Mesenchymal stem cell (in vitro differentiated cells and primary cell): Measurements from ENCODE around the gene NME3.

Source experiments
- DNase-seq: peaks from one replicate; pipeline ENCODE4 v3.0.0-alpha.2; 2013
- H2AFZ ChIP-seq: one replicate; pipeline ENCODE4 v1.6.1; 2013; ENCODE audit warnings: low read depth, mild to moderate bottlenecking, control low read depth, inconsistent platforms, low read length, moderate library complexity
- H2AK5ac ChIP-seq: 2 replicates; pipeline ENCODE4 v1.6.1; 2013; ENCODE audit warnings: low read length, moderate library complexity, mild to moderate bottlenecking, inconsistent platforms; ENCODE audit not compliant: severe bottlenecking
- H2BK120ac ChIP-seq: one replicate; pipeline ENCODE4 v1.6.1; 2013; ENCODE audit warnings: low read depth, mild to moderate bottlenecking, inconsistent platforms, low read length, moderate library complexity
- H2BK12ac ChIP-seq, 2 experiments: one replicate each; pipeline ENCODE4 v1.6.1; 2013; ENCODE audit warnings: inconsistent platforms in 2 of 2, low read length in 2 of 2, mild to moderate bottlenecking in 2 of 2, moderate library complexity in 2 of 2, control low read depth in 1 of 2
- H2BK15ac ChIP-seq: one replicate; pipeline ENCODE4 v1.6.1; 2013; ENCODE audit warnings: mild to moderate bottlenecking, low read depth, inconsistent platforms; ENCODE audit not compliant: poor library complexity, severe bottlenecking
- H2BK5ac ChIP-seq: 2 replicates; pipeline ENCODE4 v1.6.1; 2013; ENCODE audit warnings: low read depth, mild to moderate bottlenecking, low read length, control low read depth, inconsistent platforms; ENCODE audit not compliant: poor library complexity, severe bottlenecking
- H3K14ac ChIP-seq, 2 experiments: one replicate each; pipeline ENCODE4 v1.6.1; 2013; ENCODE audit warnings: inconsistent platforms in 2 of 2, low read length in 2 of 2, control low read depth in 1 of 2, mild to moderate bottlenecking in 1 of 2, moderate library complexity in 1 of 2
- H3K18ac ChIP-seq, 2 experiments: one replicate each; pipeline ENCODE4 v1.6.1; 2013; ENCODE audit warnings: inconsistent platforms in 2 of 2, low read length in 2 of 2, control low read depth in 1 of 2, low read depth in 1 of 2, mild to moderate bottlenecking in 1 of 2
- H3K23ac ChIP-seq, 2 experiments: one replicate each; pipeline ENCODE4 v1.6.1; 2013; ENCODE audit warnings: inconsistent platforms in 2 of 2, low read length in 2 of 2, mild to moderate bottlenecking in 2 of 2, moderate library complexity in 2 of 2, control low read depth in 1 of 2
- H3K27ac ChIP-seq: 2 replicates; pipeline ENCODE4 v1.5.1; 2013; ENCODE audit warnings: mild to moderate bottlenecking, moderate library complexity, low read length, control low read depth, inconsistent platforms; ENCODE audit not compliant: poor library complexity, severe bottlenecking
- H3K27me3 ChIP-seq, 2 experiments: 2 replicates each; pipeline versions ENCODE4 v1.6.1 to v1.7.0; 2013; ENCODE audit warnings: low read length in 2 of 2, mild to moderate bottlenecking in 2 of 2, moderate library complexity in 2 of 2, control low read depth in 1 of 2, inconsistent platforms in 1 of 2; ENCODE audit not compliant: control insufficient read depth in 1 of 2, insufficient read depth in 1 of 2
- H3K36me3 ChIP-seq, 2 experiments: 2 replicates each; pipeline versions ENCODE4 v1.6.1 to v1.7.0; 2013; ENCODE audit warnings: low read length in 2 of 2, control low read depth in 1 of 2, inconsistent platforms in 1 of 2, low read depth in 1 of 2, mild to moderate bottlenecking in 1 of 2; ENCODE audit not compliant: insufficient read depth in 2 of 2, control insufficient read depth in 1 of 2
- H3K4ac ChIP-seq, 2 experiments: one replicate each; pipeline ENCODE4 v1.6.1; 2013; ENCODE audit warnings: inconsistent platforms in 2 of 2, low read length in 2 of 2, mild to moderate bottlenecking in 2 of 2, moderate library complexity in 2 of 2, control low read depth in 1 of 2, low read depth in 1 of 2
- H3K4me1 ChIP-seq: 2 replicates; pipeline ENCODE4 v1.6.1; 2013; ENCODE audit warnings: low read depth, low read length, control low read depth; ENCODE audit not compliant: control insufficient read depth, insufficient read depth
- H3K4me2 ChIP-seq: 2 replicates; pipeline ENCODE4 v1.6.1; 2013; ENCODE audit warnings: low read length, mild to moderate bottlenecking, inconsistent platforms; ENCODE audit not compliant: poor library complexity, severe bottlenecking
- H3K4me3 ChIP-seq, 2 experiments: 2 replicates each; pipeline versions ENCODE4 v1.5.1 to v1.7.0; 2013; ENCODE audit warnings: low read length in 2 of 2, mild to moderate bottlenecking in 2 of 2, control low read depth in 1 of 2, low read depth in 1 of 2; ENCODE audit not compliant: insufficient read depth in 1 of 2
- H3K79me1 ChIP-seq: replicated peaks from 2 replicates; pipeline ENCODE4 v1.6.1; 2013; ENCODE audit warnings: mild to moderate bottlenecking, control low read depth, low read length, inconsistent platforms; ENCODE audit not compliant: poor library complexity, severe bottlenecking
- H3K9ac ChIP-seq: 2 replicates; pipeline ENCODE4 v1.7.0; 2013; ENCODE audit warnings: mild to moderate bottlenecking, low read length, moderate library complexity
- H3K9me3 ChIP-seq: 2 replicates; pipeline ENCODE4 v1.7.0; 2013; ENCODE audit warnings: mild to moderate bottlenecking, low read length; ENCODE audit not compliant: control insufficient read depth
- H4K8ac ChIP-seq: one replicate; pipeline ENCODE4 v1.6.1; 2013; ENCODE audit warnings: inconsistent platforms, mild to moderate bottlenecking, low read length, moderate library complexity
- H4K91ac ChIP-seq: one replicate; pipeline ENCODE4 v1.6.1; 2013; ENCODE audit warnings: mild to moderate bottlenecking, low read length, inconsistent platforms
- WGBS: methylation state at CpG from one replicate; pipeline ENCODE4 v1.1.7; 2013; ENCODE audit warnings: mixed read lengths; 5-methylcytosine and 5-hydroxymethylcytosine counted together

NME3 gene

GRCh38 chr16:1762196-1762878 lies 9.0 kb downstream of the NME3 start:
- Histone ChIP-seq H3K27me3 (no peaks in the 10 kb centered on the region), H3K9ac (no peak overlapping the region), H2BK15ac (no peak overlapping the region), H2BK12ac (no peak overlapping the region), H2AFZ (no peak overlapping the region), H3K36me3 (peaks cover 80 to 100% of the 10 kb centered on the region in 2 experiments), H2BK5ac (no peak overlapping the region), H3K14ac (no peak overlapping the region), H3K4me3 (no peak overlapping the region), H3K4ac (no peak overlapping the region), H3K79me1 (peaks cover 24% of the 10 kb centered on the region), H3K4me1 (peaks cover 16% of the 10 kb centered on the region), H4K8ac (no peak overlapping the region), H2AK5ac (no peak overlapping the region), H4K91ac (peak overlapping the region; percentile 11), H3K4me2 (no peak overlapping the region), H3K27ac (no peak overlapping the region), H3K9me3 (no peaks in the 10 kb centered on the region), H3K18ac (no peak overlapping the region), H2BK120ac (no peak overlapping the region), H3K23ac (no peak overlapping the region)
- no peak for DNase-seq
- 96% methylated on average over 26 of the region's 30 CpGs for WGBS

GRCh38 chr16:1761751-1762150 lies 9.6 kb downstream of the NME3 start:
- H2BK15ac ChIP-seq = no peak overlapping the region
- no peak overlapping the region for H3K23ac ChIP-seq
- no peak overlapping the region for H2BK120ac ChIP-seq
- no peak overlapping the region for H3K4me3 ChIP-seq
- H3K14ac ChIP-seq = no peak overlapping the region
- no peak overlapping the region for H2BK12ac ChIP-seq
- 96% methylated on average over 15 of the region's 15 CpGs for WGBS
- no peak overlapping the region for H3K27ac ChIP-seq
- H2AK5ac ChIP-seq = no peak overlapping the region
- H3K4me2 ChIP-seq = no peak overlapping the region
- H3K27me3 ChIP-seq = no peaks in the 10 kb centered on the region
- no peak overlapping the region for H2AFZ ChIP-seq
- H3K4ac ChIP-seq = no peak overlapping the region
- peaks cover 16% of the 10 kb centered on the region for H3K4me1 ChIP-seq
- H4K8ac ChIP-seq = no peak overlapping the region
- H2BK5ac ChIP-seq = no peak overlapping the region
- peaks cover 75 to 96% of the 10 kb centered on the region in 2 experiments for H3K36me3 ChIP-seq
- DNase-seq = no peak
- peaks cover 25% of the 10 kb centered on the region for H3K79me1 ChIP-seq
- H3K9me3 ChIP-seq = no peaks in the 10 kb centered on the region
- H4K91ac ChIP-seq = no peak overlapping the region
- H3K9ac ChIP-seq = no peak overlapping the region
- no peak overlapping the region for H3K18ac ChIP-seq

- H2AFZ ChIP-seq = no peak overlapping the region
- no peak overlapping the region for H3K23ac ChIP-seq
- WGBS = 94% methylated on average over 15 of the region's 15 CpGs
These were observed 10.4 kb downstream of the NME3 start for GRCh38 chr16:1760911-1761310.

GRCh38 chr16:1759511-1759910 lies 11.8 kb downstream of the NME3 start:
- Histone ChIP-seq H3K4me2 (no peak overlapping the region), H2AFZ (no peak overlapping the region), H3K23ac (no peak overlapping the region), H3K4me1 (peaks cover 16% of the 10 kb centered on the region), H3K14ac (no peak overlapping the region), H4K91ac (no peak overlapping the region), H3K9me3 (no peaks in the 10 kb centered on the region), H2BK5ac (no peak overlapping the region), H3K27ac (no peak overlapping the region), H2AK5ac (no peak overlapping the region), H3K4me3 (no peak overlapping the region), H3K36me3 (peaks cover 76 to 87% of the 10 kb centered on the region in 2 experiments), H4K8ac (no peak overlapping the region), H2BK120ac (no peak overlapping the region), H3K27me3 (no peaks in the 10 kb centered on the region), H2BK12ac (no peak overlapping the region), H3K9ac (no peak overlapping the region), H2BK15ac (no peak overlapping the region), H3K79me1 (peaks cover 31% of the 10 kb centered on the region), H3K4ac (no peak overlapping the region), H3K18ac (no peak overlapping the region)
- DNase-seq = no peak
- 98% methylated on average over 21 of the region's 21 CpGs for WGBS

More at GRCh38 chr16:1760911-1761310, 10.4 kb downstream of the NME3 start:
- peaks cover 16% of the 10 kb centered on the region for H3K4me1 ChIP-seq
- no peak overlapping the region for H3K4ac ChIP-seq
- no peak overlapping the region for H3K27ac ChIP-seq
- H3K27me3 ChIP-seq = no peaks in the 10 kb centered on the region
- no peak overlapping the region for H4K91ac ChIP-seq
- H3K79me1 ChIP-seq = peaks cover 28% of the 10 kb centered on the region
- H3K36me3 ChIP-seq = peaks cover 78 to 91% of the 10 kb centered on the region in 2 experiments
- H3K14ac ChIP-seq = no peak overlapping the region
- H3K18ac ChIP-seq = no peak overlapping the region
- H4K8ac ChIP-seq = no peak overlapping the region
- H3K4me2 ChIP-seq = no peak overlapping the region
- no peak overlapping the region for H2AK5ac ChIP-seq
- no peak overlapping the region for H2BK120ac ChIP-seq
- H3K4me3 ChIP-seq = no peak overlapping the region
- H3K9ac ChIP-seq = no peak overlapping the region
- DNase-seq = no peak
- H2BK15ac ChIP-seq = no peak overlapping the region
- H2BK12ac ChIP-seq = no peak overlapping the region
- no peaks in the 10 kb centered on the region for H3K9me3 ChIP-seq
- no peak overlapping the region for H2BK5ac ChIP-seq
